ENCODE results near the gene FYTTD1.

DNA sequence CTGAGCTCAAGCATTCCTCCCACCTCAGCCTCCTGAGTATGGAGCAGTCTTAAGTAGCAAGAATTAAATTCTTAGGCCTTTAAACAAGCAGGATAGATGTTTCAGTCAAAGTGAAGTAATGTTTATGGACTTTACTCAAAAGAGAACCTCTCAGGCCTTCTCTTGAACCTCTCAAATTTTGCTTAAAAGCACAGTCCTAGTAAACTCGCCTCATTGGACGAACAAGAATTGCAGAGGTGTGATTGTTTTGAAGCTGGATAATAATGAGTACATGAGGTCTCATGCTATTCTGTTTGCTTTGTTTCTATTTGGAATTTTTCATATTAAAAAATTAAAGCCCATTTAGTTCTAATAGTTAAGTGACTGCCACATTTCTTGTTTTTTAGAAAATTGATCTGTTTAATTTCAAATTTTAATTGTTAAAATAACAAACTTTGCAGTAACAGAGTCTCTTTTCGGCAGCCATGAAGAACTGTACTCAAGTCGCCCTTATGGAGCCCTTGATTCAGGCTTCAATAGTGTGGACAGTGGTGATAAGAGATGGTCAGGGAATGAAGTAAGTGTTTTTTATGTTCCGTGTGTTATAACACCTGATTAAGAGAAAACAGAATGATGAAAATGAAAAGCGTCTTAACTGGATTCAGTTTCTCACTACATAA is 80.8 kb downstream of the FYTTD1 start:
- no peak for TF ChIP-seq BHLHE40 (IDR thresholded peaks at IDR 0.05; ENCODE audit: borderline replicate concordance)
- no peak for TF ChIP-seq SUZ12 (IDR thresholded peaks at IDR 0.05)
- TF ChIP-seq TARDBP (IDR thresholded peaks at IDR 0.05): no peak
- TF ChIP-seq FOXK2 (IDR thresholded peaks at IDR 0.05): no peak
- TF ChIP-seq LEF1 (IDR thresholded peaks at IDR 0.05; ENCODE audit: borderline replicate concordance): no peak
- no peak for TF ChIP-seq FOXM1 (IDR thresholded peaks at IDR 0.05; ENCODE audit: borderline replicate concordance)
- no peak for TF ChIP-seq ELF4 (IDR thresholded peaks at IDR 0.05)
